ENCODE measurements around the gene SPI1.
"Not testable (repeated sequence)": the region's sequence is repeated elsewhere in the genome, so short reads cannot be mapped to it uniquely, and the experiment has no call there.

The SPI1 gene

GRCh38 chr11:47326198-47326597, 52.1 kb downstream of the SPI1 start:
- no peak for DNase-seq (ENCODE audit: low read depth, low spot score)

- no peak for DNase-seq (ENCODE audit: low read depth, low spot score)
Measured at GRCh38 chr11:47325271-47326041, 52.9 kb downstream of the SPI1 start.

- no peak for DNase-seq (ENCODE audit: low read depth, low spot score)
Measured at GRCh38 chr11:47324520-47324919, 53.8 kb downstream of the SPI1 start.

GRCh38 chr11:47318166-47318565, 60.2 kb downstream of the SPI1 start:
- no peak for DNase-seq (ENCODE audit: low read depth, low spot score)

- DNase-seq (ENCODE audit: low read depth, low spot score) = no peak
Measured at GRCh38 chr11:47317064-47317828, 61.1 kb downstream of the SPI1 start.

- not testable (repeated sequence) for DNase-seq (ENCODE audit: low read depth, low spot score)
Measured at GRCh38 chr11:47316501-47316900, 61.8 kb downstream of the SPI1 start.

- DNase-seq (ENCODE audit: low read depth, low spot score) = no peak
Measured at GRCh38 chr11:47314992-47315391, 63.4 kb downstream of the SPI1 start.

GRCh38 chr11:47308050-47308823, 70.1 kb downstream of the SPI1 start:
- no peak for DNase-seq (ENCODE audit: low read depth, low spot score)

- no peak for DNase-seq (ENCODE audit: low read depth, low spot score)
Measured at GRCh38 chr11:47306484-47306844, 71.9 kb downstream of the SPI1 start.

GRCh38 chr11:47305734-47306483, 72.4 kb downstream of the SPI1 start:
- no peak for DNase-seq (ENCODE audit: low read depth, low spot score)
